ENCODE measurements around the gene ATG7.

DNA sequence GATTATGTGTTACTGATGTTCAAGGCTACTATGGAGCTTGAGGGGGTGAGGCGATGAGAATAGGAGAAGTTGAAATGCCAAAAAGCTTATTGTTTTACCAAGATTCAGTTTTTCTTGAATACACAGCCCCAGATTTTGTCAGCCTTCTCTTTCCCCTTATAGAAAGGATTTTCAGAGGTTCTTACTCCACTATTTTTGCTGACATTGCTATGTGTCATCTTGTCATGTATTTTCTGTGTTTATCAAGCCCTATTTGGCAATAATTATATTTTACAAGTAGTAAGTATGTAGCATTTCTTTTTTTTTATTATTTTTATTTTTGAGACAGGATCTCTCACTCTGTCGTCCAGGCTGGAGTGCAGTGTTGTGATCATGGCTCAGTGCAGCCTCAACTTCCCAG lies 133.1 kb downstream of the ATG7 start:
- TF ChIP-seq YY1 (IDR thresholded peaks at IDR 0.05; ENCODE audit: insufficient read depth, insufficient read length) = no peak
- TF ChIP-seq ZNF274 (IDR thresholded peaks at IDR 0.05; ENCODE audit: low read depth, low read length) = no peak
